Hematopoietic multipotent progenitor cell treated with erythropoietin and hydrocortisone succinate and interleukin-3 and kit ligand, for 15 days (in vitro differentiated cells): ENCODE measurements around the gene MCC.

ENCODE experiments used
- DNase-seq: peaks from one replicate; pipeline ENCODE4 v3.0.0-alpha.2; 2015; ENCODE audit warnings: low spot score

Gene MCC

GRCh38 chr5:113245427-113246225, 242.6 kb downstream of the MCC start:
- no peak for DNase-seq

- DNase-seq: no peak
Observed at GRCh38 chr5:113244966-113245365, 243.3 kb downstream of the MCC start.

DNA sequence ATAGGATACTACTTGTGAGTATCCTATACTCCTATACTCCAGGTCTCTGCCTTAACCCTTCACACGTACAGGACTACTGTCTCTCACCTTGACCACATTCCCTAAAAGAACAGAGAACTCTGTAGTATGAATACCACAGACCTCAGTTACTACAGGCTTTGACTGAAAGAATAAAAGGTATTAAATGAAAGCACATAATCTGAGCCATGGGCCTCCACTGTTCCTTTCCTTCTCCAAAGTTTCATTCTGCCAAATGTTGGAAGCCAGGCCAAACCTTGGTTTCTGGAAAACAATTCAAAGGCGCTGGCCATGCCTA, 244.9 kb downstream of the MCC start:
- DNase-seq: no peak

DNA sequence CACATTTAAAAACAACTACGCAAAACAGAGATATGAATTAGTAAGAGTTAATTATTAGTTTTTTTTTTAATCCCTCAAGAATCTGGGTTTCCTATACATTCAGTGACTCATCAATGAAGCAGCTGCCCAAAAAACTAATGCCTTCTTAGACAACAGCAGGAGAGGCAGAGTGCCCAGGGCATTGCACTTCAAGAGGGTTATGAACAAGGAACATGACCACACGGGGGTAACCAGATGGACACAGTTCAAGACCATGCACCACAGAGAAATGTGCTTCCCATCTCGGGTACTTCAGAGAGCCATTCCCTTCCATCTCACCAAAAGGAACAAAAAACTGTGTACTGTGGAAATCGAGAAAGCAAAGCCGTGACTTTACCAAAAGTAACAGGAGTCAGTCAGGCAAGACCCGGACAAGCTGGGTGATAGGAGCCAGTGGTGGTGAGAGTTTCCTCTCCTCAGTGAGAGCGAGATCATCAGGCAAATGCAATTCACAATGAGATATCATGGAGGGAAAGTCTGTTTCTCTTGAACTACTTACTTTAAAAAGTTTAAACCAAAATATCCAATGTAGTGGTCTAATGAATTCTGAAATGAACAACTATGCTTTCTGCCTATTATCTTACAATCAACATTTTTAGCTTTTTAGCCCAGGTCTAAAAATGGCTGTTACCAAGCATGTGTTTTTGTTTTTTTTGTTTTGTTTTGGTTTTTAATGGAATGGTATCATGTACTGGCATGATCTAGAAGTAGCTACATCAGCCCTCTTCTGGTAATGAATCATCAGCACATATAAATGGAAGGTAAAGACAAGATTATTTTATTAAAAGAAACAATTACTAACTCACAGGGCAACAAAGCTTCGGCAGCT, 245.5 kb downstream of the MCC start:
- DNase-seq: no peak

DNA sequence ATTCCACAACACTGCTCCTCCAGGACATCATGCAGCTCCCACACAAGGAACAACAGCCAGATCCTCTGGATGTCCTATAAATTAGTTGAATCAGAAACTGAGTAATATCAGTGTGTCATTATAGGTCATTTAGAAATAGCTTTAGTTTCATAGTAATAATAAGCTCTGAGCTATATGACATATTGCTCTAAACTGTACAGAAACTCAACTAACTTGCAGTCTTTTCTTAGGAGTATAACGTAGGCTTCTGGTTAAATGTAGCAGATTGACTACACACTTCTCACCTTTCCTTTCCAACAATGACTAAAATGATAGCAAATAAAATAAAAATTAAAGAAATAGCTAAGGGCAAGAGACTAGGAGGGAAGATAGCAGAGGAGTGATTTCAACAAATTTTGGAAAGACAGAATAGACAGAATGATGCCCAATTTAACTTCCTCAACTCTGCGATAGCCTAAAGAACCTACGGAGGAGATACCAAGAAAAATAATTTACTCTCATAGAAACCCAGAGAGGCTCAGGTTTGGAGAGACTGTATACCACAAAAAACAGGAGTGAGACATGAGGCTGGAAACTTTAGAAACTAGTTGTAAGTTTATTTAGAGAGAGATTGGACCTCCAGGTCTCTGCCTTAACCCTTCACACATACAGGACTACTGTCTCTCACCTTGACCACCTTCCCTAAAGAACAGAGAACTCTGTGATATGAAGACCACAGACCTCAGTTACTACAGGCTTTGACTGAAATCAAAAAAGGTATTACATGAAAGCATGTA, 247.1 kb downstream of the MCC start:
- DNase-seq: no peak

- DNase-seq: no peak
Observed at GRCh38 chr5:113240032-113240431, 248.2 kb downstream of the MCC start.

DNA sequence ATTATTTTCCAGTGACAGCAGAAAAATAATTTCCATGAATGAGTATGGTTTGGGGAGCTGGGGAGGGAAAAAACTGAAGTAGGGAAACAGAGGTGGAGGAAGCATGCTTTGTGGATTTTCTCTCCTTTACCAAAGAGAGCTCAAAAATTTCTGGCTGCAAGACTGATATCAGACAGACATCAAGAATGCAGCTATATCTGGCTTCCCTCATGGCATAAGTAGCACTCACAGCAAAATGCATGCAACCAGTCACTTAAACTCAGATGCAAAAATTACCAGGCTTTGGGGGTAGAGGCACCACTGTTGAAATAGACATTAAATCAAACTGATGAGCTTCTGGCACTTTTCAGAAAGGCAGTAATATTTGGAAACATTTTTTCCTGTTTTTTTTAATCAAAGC, 250.4 kb downstream of the MCC start:
- no peak for DNase-seq

DNA sequence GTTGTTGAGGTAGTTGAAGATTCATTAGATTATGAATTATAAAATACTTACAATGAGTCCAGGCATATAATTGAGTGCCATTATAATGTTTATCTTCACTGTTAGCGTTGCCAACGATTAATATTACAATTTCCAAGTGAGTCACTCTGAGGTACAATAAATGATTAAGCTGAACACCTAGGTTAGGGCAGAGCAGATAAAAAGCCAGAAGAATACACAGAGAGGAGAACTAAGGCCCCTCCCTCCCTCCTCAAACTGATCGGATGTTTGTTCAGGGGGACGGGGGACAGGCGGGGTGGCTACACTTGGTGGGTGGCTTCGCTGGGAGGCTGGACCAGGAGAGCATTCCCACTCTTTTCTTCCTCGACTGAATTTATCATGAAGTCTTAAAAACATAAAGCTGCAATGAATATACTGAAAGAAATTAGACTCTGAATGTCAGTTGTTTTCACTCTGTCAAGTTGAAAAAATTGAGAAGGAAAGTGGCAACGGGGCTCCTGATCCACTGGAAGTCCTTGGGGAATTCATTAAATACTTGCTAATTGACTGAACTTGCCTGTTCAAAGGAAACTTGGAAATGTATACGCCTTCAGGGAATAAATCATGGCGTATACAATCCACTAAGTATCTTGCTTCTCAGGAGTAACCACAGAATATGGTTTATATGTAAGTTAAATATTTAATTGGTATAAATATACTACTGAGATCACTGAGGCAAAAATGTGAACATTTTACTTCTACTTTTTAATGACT, 251.5 kb downstream of the MCC start:
- no peak for DNase-seq

DNA sequence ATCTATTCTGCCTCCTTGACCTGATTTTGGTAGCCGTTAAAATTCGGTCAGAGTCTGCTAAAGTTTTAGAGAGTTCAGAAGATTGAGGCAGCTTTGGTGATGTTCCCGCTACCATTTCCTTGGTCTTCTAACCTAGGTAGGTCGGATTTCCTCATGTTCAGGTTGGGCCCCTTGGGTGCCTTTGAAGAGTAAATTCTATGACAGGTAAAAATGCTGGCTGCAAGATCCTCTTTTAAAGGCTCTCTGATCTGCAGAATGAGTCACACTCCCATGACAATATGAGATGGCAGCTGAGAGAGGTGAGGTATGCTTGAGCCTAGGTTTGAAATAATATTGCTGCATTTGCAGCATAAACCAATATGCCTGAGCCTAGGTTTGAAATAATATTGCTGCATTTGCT, 252.4 kb downstream of the MCC start:
- DNase-seq: no peak

DNA sequence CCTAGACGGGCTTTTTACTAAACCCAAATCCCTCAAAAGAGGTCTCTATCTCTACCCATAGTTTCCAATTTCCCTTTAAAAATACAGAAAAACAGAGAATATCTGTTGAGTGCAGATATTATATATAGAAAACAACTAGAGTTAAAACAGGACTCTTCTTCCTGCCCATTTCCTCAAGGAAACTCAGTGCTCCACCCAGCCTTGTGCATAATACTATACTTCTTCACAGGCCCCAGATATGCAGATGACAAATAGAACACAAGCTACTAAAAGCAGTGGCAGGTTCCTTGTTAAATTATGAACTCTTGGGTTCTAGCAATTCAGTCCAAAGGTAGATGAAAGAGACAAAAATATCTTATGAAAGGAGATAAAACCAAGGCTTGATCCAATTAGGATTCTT, 253.7 kb downstream of the MCC start:
- no peak for DNase-seq

- no peak for DNase-seq
Observed at GRCh38 chr5:113233606-113234005, 254.6 kb downstream of the MCC start.

- DNase-seq: no peak
Observed at GRCh38 chr5:113232667-113233066, 255.6 kb downstream of the MCC start.

- DNase-seq: no peak
Observed at GRCh38 chr5:113232221-113232620, 256.0 kb downstream of the MCC start.

- DNase-seq: no peak
Observed at GRCh38 chr5:113231653-113232000, 256.6 kb downstream of the MCC start.

- no peak for DNase-seq
Observed at GRCh38 chr5:113230711-113231652, 257.3 kb downstream of the MCC start.

GRCh38 chr5:113227798-113228197, 260.5 kb downstream of the MCC start:
- no peak for DNase-seq

GRCh38 chr5:113226116-113226736, 262.0 kb downstream of the MCC start:
- DNase-seq: no peak

DNA sequence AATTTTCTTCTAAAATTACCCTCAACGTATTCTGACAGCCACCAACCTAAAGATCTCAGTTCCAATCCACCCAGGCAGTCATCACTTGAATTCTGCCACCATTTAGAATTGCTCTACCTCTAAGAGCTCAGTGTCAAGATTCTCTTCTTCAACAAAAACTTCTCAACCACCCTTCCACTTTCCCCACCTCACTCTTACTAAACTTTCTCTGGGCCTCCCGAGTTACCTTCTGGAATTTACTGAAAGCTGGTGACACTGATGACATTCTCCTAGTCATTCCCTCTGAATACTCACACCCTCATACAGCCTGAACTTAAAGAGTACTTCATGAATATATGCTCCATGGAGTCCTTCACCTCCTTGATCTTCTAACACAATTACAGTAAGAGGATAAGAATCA, 263.0 kb downstream of the MCC start:
- DNase-seq: no peak

DNA sequence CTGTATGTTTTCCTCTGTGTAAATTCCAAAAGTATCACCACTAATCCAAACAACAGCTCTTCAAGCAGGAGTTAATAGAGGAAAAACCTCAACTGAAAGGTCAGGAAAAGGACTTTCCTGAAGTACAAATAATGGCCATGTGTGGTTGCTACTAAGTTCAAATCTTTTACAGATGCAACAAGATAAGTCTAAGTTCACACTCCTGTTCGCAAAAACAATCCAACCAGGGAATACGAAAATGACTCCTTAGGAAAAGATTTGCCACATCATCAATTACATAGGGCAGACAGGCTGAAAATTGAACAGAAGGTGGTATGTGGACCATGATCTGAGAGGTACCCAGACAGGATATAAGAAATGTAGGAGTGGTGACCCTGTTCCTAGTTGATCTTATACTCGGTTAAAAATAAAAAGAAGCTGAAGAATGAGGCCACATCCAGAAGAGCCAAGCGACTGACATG, 263.6 kb downstream of the MCC start:
- DNase-seq: no peak

DNA sequence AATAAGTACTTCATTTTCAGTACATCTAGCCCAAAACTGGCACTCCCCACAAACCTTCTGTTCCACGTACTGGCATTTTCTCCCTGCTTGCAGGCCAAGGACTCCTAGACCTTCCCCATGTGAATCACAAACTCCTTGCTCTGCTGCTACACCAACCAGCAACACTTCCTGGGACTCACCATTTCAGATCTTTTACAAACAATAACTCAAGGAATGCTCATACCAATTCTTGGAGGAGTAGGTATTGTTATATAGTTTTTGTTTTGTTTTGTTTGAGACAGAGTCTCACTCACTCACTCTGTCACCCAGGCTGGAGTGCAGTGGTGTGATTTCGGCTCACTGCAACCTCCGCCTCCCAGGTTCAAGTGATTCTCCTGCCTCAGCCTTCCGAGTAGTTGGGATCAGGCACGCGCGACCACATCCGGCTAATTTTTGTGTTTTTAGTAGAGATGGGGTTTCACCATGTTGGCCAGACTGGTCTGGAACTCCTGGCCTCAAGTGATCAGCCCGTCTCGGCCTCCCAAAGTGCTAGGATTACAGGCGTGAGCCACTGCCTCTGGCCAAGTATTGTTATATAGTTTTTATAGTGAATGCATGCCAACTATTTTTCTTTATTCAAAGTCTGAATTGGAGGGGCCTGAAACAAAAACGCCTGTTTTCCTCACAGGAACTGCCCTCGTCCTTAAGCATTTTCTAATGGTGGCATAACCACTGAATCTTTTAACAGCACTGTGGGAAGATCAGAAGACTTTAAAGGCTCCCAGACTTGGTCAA, 264.2 kb downstream of the MCC start:
- DNase-seq: no peak
